Anterior cingulate cortex (tissue), 58 donors: ENCODE measurements around the gene OVOL1.

Experiments used
- DNase-seq, 58 donors: peaks; one replicate each; lab custom pipeline; 2025; lab: John Stamatoyannopoulos, UW

The OVOL1 gene

DNA sequence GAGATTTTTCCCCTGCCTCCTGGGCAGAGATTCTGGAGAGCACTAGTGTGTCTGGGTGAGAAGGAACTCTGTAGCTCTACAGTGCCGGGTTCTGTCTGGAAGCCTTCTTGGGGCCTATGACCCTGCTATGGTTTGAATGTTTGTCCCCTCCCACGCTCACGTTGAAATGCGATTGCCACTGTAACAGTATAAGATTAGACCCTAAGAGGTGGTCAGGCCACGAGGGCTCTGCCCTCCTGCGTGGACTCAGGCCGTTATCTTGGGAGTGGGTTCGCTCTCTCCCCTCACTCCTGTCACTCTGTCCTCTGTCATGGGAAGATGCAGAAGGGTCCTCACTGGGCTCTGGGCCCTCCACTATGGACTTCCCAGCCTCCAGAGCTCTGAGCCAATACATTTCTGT lies 9.6 kb upstream of the OVOL1 start:
- DNase-seq: no peak

DNA sequence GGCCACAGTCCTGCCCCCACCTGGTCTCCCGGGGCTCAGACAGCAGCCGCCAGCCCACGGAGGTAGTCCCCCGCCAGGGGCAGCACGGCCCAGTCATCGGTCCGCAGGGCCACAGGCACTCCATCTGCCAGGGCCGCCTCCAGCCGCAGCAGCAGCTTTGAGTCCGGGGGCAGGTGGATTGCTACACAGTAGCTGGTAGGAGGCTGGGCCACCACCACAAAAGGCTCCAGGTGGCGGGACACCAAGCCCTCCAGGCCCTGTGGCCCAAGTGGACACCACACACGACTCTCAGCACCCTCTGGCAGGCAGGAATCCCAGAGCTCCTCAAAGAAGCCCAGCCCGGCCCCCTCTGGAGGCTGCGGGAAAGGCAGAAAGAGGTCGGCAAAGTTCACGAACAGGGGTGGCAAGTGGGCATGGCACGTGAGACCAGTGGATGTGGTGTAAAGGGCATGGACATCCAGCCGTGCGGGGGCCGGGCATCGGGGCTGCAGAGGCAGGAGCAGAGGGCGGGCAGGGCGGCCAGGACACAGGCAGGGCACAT lies 9.0 kb upstream of the OVOL1 start:
- no peak for DNase-seq

DNA sequence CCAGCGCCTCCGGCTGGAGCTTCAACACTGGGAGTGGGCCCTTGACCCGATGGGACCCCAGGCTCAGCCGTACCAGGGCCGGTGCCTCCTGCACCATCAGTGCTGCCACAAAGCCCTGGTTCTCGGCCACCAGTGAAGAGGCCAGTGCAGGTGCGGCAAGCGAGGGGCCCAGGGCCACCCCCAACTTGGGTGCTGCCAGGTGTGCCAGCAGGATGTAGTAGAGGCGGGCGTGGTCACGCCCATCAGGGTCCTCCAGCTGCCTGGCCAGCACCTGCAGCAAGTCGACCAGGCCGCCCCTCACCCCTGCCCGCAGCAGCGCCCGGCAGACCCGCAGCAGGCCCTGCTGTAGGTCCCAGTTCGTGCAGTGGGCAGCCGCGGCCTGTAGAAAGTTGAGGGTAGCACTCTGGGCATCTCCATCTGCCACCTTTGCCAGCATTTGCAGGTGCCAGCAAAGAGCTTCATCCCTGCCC lies 8.4 kb upstream of the OVOL1 start:
- DNase-seq: no peak

DNA sequence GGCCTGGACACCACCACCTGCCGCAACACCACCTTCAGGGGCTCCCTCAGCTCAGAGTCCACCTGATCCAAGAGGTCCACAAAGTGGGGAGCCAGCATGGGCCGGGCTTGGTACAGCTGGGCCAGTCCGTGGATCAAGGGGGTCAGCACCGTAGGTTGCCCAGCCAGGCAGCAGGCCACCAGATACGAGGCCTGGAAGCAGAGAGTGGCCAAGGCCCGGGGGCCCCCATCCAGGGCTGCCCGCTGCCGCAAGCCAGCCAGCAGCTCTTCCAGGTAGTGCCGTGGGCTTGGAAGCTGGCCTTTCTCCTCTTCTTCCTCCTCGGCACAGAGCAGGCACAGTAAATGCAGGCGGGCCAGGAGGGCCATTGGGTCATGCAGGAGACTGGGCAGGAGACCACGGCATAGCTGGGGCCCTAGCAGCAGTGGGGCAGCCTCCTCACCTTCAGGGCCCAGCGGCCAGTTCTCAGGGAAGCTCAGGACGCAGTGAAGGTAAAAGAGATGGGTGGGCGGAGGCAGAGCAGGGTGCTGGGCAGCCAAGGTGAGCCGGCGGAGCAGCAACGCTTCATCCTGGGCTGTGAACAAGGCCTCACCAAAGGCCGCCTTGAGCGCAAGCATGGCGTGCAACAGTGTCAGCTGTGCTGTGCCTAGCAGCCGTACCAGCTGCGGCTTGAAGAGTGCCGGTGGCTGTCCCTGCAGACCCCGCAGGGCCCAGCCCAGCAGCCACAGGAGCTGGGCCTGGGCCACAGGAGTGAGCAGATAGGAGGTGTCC lies 7.8 kb upstream of the OVOL1 start:
- no peak for DNase-seq

DNA sequence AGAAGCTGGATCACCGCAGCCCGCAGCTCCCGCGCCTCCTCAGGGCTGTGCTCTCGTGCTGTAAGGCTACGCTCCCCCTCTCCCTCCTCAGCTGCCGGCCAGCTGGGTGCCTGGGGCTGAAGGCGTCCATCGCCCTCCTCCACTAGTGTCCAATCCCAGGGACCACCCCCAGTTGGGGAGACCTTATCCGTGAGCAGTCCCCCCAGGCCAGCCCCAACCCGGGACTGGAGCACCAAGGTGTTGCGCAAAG lies 7.3 kb upstream of the OVOL1 start:
- DNase-seq: no peak

DNA sequence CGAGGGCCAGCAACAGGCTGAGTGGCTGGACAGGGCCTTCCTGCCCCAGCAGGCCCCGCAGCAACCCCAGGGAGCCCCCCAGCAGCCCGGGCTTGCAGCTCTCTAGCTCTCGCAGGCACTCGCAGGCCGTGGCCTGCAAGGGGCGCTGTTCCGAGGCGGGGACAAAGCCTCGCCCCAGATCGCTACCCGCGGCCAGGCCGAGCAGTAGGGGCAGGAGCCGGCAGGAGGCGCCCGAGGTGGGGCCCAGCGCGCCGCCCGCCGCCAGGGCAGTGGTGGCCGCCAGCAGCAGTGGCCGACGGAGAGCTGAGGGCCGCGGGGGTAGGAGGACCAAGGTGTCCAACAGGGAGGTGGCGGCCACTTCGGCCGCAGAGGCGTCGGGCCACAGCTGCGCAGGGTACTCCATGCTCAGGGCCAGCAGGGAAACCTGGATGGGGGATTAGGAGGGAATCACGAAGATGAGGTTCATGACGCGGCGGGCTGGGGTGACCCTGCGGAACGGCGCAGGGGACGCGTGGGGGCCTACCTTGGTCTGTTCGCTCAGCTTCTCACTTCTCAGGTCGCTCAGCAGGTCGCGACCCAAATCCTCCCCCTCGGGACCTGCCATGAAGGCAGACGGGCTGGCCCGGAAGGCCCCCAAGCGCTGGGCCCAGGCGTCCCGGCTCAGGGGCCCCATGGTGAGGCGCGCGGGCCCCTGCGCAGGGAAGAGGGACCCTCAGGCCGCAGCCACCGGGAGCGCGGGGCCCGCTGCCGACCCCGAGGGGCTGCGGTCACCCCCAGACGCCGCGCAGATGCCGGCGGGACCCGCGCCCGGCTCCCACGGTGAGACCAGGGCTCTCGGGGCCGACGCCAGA lies 6.7 kb upstream of the OVOL1 start:
- DNase-seq: peak in 50 of 58 donors; percentile 21 to 75 (median 52)

DNA sequence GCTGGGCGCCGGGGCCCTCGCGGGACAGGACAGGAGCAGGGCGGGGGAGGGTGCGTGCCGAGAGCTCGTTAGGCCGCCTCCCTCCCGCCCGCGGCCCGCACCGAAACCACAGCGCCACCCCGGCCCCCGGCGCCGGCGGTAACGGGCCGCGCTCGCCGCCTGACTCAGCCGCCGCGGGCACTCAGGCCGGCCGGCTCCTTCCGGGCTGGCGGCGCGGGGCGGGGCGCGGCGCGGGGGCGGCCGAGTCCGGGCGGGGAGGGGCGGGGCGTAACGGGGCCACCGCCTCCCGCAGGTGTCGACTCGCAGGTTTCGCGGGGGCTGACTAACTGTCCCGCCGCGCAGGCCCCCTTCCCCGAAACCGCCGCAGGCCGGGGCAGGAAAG lies 6.1 kb upstream of the OVOL1 start, which contains the start of gene AP5B1:
TSS of gene AP5B1 (minus strand) at position 207 of the 382 bp plus-strand sequence. CDS start 385 bp downstream, outside the sequence.
- peak in 35 of 58 donors; percentile 4 to 61 (median 33) for DNase-seq

DNA sequence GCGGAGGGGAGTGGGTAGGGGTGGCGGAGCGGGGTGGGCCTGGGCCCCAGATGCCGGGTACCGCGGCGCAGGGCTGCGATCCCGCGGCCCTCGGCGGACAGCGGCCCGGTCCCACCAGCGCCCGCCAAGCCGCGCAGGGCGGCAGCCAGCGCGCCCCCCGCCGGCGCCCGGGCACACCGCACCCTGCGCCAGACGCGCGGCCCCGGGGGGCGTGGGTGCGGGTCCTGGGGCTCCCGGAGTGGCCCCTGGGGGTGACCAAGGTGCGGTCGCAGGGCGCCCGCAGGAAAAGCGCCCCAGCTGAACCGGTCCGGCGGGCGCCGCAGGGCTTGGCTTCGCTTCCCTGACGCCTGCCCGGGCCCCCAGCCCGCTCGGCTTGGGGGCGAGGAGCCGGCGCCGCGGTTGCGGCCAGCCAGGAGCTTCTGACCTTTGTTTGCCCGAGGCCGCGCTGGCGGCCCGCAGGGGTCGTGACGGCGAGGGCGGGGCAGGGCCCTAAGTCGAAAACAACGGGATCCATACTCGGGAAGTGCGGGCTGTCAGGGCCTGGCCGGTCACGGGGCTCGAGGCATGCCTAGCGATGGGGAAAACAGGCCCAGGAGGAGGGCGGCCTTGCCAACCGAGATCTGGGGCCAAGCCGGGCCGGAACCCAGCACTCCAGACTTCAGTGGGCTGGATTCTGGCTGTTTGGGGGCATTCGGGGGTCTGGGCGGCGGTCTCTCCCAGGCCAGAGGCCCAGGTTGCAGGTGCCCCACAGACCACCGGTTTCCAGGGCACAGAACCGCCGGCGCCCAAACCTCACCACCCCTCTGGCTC lies 5.5 kb upstream of the OVOL1 start:
- peak in 25 of 58 donors; percentile 8 to 55 (median 24) for DNase-seq

DNA sequence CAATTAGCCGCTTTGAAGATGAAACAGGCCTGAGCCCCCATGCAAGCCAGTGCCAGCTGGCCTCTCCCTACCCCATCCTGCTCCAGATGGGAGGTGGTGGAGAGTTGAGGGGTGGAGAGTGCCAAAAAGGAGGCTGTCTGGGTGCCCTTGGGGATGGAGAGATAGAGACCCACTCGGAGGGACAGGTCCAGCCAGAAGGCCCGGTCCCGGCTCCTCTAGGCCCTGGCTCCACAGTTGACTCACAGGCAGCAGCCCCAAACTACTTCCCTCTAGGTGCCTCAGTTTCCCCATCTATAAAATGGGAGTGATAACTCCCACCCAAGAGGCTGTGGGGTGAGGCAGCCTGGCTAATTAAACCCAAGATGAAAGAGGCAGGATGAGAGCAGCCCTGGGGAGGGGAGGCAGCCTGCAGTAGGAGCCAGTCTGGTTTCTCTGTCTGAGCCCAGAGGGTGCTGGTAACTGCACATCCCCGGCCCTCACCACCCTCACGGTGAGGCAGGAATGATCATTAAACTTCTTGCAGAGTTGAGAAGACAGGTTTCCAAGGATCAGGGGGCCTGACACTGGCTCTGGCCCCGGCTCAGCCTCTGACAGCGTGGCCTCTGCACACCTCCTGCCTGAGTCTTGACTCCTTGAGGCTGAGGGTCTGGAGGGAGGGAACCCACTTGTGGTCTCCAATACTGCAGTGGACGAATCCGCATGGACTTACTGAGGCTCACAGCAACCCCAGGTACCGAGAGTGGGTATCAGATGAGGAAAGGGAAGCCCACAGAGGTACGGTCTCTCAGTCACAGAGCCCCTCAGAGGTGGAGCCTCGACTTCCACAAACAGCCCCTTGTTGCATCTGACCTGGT lies 4.7 kb upstream of the OVOL1 start:
- no peak for DNase-seq

DNA sequence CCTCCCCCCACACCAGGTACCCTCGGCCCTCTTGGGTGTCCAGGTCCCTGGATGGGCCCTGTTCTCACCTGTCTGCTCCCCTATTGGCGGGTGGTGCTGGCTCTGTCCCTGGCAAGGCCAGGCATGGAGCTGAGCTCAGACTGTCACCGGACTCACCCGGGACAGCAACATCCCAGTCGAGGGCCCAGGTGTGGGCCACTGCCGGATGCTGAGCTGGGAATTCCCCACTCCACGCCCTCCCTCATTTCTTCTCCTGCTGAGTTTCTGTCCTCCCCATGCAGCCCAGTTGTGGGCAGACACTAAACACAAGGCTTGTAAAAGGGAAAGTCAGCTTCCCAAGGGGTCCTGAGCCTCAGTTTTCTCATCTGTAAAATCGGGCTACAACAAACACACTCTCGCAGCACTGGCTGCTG lies 4.0 kb upstream of the OVOL1 start:
- no peak for DNase-seq

DNA sequence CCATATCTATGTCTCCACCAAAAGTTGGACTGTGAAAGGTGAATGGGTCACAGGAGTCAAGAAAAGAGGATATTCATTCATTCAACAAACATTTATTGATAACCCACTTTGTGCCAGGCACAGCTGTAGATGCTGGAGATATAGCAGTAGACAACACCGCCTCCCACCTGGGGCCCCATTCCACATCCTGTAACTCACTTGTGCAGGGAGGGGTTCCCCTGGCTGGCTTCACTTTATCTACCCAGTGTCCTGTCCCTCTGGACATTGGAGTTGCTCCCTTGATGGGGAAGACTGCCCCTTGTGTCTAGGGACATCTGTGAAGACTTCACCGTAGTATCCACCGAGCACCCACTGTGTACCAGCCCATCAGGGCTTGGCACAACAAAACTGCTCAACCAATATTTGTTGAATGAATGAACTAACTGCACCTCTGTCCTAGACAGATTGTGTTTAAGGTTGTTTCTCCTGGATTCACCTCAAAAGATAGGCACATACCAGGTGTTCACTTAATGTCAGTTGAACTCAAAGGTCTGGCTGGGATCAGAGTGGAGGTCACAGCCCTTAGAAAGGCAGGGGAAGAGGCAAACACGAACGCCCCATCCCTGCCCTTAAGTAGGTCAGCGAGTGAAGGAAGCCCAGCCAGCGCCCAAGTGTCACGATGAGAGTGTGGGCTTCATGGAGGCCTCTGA lies 1.4 kb upstream of the OVOL1 start:
- DNase-seq: no peak

DNA sequence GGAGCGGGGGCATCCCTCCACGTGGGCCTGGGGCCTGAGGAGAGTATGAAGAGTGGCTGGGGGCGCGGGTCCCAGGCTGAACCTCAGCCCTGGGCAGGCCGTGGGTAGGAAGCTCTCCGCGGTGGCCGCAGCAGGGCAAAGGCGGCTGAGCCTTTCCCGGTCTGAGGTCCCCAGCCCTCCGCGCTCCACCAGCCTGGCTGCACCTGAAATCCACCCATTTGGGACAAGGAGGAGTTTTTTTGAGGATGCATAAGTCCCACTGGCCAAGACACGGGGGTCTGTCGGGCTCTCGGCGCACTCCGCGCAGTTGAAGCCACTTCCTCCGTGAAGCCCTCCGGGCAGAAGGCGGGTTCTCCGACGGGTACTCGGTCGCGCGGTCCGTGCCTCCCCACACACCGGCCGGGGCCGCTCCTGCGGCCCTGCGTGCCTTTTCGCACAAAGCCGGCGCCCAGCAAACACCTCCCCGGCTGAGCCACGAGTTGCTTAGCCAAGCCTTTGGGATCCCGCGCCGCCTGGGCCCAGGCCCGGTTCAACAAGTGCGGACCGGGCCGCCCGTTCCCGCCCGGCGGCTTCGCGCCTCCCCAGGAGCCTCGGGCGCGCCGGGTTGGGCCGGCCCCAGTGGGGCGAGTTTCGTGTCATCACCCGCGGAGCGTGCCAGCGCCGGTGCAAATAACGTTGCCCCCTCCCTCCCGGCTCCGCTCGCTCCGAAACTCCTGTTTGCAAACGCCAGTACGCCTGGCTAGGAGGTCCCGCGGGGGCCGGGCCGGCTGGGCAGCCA lies 666 bp upstream of the OVOL1 start:
- DNase-seq: no peak

DNA sequence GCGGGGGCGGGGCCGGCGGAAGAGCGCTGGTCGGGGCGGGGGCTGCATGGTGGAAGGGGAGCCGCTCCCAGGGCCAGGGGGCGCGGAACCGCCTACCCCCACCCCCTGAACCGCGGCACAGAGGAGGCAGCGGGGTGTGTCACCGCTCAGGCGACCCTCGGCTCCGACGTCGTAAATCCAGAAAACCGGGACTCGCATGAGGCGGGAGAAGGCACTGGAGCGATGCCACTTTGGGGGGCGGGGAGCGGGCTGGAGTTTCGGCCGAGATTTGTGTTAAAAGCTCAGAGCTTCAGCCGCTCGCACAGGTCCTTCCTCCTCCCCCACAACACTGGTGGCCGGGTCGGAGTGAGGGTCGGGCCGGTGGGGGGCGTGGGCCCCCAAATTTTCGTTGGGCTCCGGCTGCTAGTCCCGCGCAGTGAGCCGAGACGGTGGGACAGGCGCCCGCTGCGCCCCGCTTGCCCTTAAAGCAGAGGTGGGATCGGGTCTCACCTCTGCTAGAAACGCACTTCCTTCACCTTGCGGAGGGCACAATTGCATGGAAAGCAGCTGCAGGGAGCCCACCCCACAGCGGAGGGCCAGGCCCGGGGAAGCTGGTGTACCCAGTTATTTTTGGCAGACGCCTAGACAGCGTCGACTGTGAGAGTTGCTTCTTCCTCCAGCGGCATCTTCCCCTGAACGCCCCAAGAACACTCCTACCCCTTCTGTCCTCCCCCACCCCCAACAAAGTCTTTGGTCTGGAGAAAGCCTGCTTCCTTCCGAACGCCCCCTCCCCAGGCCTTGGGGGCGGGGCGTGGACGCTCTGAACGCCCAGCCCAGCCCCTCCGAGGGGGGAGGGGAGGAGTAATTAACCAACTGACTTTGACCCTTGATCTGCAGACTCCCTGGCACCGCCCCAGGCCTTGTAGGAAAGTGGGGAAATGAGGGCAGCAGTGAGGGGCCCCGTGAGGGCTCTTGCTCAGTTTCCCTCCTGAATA lies 1.1 kb downstream of the OVOL1 start:
- DNase-seq: no peak

DNA sequence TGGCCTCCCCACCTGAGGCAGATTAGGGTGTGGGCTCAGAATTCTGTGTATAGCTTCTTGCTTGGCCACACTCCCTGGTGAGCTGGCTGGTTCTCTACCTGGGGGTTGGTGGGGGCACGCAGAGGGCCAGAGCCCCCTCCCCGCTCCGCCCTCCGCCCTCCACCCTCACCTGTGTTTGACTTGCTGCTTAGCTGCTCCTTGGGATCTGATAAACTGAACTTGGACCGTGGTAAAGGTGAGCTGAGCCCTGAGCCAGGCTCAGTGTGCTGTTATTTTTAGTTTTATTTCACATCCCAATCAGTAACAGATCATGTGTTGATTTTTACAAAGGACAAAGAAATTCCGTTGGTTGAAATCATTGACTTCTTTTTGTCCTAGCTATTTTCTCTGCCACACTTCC lies 2.0 kb downstream of the OVOL1 start:
- no peak for DNase-seq

DNA sequence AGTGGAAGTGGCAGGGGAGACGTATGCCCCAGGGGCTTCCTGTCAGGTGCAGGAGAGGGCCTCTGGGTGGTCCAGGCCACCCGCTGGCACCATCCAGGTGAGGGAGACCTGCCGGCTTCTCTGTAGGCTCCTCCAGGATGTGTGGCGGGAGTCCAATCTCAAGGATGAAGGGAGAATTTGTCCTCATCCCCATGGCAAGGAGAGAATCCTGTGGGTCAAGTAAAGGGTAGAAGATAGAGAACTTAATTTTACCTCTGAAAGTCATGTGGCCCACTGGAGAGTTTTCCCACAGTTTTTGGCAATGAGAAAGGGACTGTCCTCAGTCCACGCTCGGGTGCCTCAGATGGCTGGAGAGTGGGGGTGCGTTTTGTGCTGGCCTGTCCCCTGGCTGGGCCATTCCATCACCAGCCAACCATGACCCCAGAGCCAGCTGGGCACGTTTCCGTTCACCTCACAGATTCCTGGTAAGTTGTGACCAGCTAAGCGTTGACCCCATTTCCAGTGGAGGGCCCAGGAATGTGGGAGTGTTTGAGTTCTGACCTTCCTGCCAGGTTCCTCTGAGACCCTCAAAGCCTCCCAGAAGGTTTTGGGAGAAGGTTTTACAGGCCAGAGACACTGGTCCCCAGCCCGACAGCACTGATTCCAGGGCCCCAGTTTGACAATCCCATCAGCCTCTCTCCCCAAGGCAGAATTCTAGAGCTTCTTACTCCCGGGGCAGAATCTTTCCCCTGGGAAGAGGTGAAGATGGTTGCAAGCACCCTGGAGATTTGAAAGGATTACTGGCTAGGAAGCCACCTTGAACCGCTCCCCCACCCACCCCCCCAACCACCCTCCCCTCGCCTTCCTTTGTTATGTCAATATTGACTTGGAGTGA lies 2.6 kb downstream of the OVOL1 start:
- DNase-seq: no peak
